Esophagus squamous epithelium (tissue), 4 donors: Measurements from ENCODE around the gene NEK7.

Experiments used
- CTCF ChIP-seq, 6 experiments: fragments of 450-650 bp in 4 of 6; fragments of 200-600 bp in 2 of 6; sonication (generic) in 2 of 6; IDR thresholded peaks; one replicate each; pipeline ENCODE4 v1.5.1; 2016 to 2019; ENCODE audit warnings: antibody characterized with exemption in 6 of 6, mild to moderate bottlenecking in 4 of 6, moderate library complexity in 4 of 6
- POLR2A ChIP-seq, 4 donors: fragments of 450-650 bp; IDR thresholded peaks; one replicate each; pipeline ENCODE4 v1.6.1; 2017; ENCODE audit warnings: antibody characterized with exemption in 4 of 4, mild to moderate bottlenecking in 4 of 4, moderate library complexity in 3 of 4

DNA sequence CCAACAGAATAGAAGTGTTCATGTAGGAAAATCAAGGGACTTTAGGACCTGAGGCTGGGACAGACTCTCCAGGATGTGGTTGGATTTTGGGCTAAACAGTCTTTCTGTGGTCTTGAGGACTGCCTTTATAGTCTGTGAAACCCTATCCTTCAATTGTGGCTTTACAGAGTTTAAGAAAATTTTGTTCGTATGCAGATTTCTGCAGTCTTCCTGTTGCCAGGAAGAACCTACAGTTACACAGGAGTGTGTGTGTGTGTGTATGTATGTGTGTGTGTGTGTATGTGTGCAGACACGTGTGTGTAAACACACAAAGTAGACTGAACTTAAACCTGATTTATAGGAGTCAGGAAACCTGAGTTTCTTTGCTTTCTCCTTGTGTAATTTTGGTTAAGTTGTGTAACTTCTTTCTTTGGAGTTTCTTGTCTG lies 22.8 kb downstream of the NEK7 start:
- TF ChIP-seq POLR2A (IDR thresholded peaks at IDR 0.05) (no peak), CTCF (IDR thresholded peaks at IDR 0.05) (no peak)
